ENCODE results near the gene NFASC. TPM values are rescaled to one million over a fixed set of nuclear protein-coding genes. Genes with fewer than 3 reads are reported as not detected.

NFASC gene
- total and polyA plus RNA-seq, 8 donors = 1.1 to 54.2 (median 13.3) TPM

DNA sequence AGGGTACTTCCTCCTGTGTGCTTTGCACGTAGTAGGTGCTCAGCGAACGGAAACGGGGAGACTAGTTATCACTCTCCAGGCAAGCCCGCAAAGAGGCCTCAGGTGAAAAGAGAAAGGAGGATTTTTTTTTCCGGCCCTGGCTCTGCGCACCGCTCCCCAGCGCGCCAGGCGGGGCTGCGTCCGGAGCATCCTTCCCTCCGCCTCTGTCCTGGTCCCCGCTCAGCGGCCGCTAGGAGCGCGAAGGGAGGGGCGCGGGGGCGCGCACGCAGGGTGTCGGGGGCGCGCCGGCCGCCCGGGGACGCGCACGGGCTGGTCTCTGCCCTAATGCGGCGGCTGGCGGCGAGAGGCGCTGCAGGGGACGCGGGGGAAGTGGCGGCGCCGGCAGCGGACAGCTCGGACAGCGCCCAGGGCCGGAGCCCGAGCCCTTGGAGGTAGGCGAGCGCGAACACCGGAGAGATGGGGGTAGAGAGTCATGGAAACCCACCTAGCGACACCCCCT is 42.3 kb upstream of the NFASC start:
- H3K27ac ChIP-seq = peak overlapping the region in 4 of 5 donors; percentile 22 to 85 (median 52)
- 1 to 5% (median 2%) methylated on average over 28 to 53 of the region's 53 CpGs for WGBS, 5 donors
- no peaks in the 10 kb centered on the region for H3K36me3 ChIP-seq
- peak overlapping the region; percentile 47 to 55 (median 50) for H3K4me3 ChIP-seq
- DNase-seq = peak; percentile 48 to 79
- H3K4me1 ChIP-seq = peaks cover 8 to 26% (median 15%) of the 10 kb centered on the region in 4 donors
- TF ChIP-seq, protein P1, sequence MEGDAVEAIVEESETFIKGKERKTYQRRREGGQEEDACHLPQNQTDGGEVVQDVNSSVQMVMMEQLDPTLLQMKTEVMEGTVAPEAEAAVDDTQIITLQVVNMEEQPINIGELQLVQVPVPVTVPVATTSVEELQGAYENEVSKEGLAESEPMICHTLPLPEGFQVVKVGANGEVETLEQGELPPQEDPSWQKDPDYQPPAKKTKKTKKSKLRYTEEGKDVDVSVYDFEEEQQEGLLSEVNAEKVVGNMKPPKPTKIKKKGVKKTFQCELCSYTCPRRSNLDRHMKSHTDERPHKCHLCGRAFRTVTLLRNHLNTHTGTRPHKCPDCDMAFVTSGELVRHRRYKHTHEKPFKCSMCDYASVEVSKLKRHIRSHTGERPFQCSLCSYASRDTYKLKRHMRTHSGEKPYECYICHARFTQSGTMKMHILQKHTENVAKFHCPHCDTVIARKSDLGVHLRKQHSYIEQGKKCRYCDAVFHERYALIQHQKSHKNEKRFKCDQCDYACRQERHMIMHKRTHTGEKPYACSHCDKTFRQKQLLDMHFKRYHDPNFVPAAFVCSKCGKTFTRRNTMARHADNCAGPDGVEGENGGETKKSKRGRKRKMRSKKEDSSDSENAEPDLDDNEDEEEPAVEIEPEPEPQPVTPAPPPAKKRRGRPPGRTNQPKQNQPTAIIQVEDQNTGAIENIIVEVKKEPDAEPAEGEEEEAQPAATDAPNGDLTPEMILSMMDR (IDR thresholded peaks at IDR 0.05) = peak in 1 of 7 experiments; percentile 8
- TF ChIP-seq EP300 (IDR thresholded peaks at IDR 0.05) (no peak), POLR2AphosphoS5 (IDR thresholded peaks at IDR 0.05) (peak in 1 of 3 donors; percentile 21), POLR2A (IDR thresholded peaks at IDR 0.05) (no peak)
- peaks cover 0 to 67% (median 23%) of the 10 kb centered on the region in 3 donors for H3K27me3 ChIP-seq
- no peaks in the 10 kb centered on the region for H3K9me3 ChIP-seq
- intact Hi-C loops (cut with DNase I; ENCODE audit: low total_unique reads) = no loop called here

DNA sequence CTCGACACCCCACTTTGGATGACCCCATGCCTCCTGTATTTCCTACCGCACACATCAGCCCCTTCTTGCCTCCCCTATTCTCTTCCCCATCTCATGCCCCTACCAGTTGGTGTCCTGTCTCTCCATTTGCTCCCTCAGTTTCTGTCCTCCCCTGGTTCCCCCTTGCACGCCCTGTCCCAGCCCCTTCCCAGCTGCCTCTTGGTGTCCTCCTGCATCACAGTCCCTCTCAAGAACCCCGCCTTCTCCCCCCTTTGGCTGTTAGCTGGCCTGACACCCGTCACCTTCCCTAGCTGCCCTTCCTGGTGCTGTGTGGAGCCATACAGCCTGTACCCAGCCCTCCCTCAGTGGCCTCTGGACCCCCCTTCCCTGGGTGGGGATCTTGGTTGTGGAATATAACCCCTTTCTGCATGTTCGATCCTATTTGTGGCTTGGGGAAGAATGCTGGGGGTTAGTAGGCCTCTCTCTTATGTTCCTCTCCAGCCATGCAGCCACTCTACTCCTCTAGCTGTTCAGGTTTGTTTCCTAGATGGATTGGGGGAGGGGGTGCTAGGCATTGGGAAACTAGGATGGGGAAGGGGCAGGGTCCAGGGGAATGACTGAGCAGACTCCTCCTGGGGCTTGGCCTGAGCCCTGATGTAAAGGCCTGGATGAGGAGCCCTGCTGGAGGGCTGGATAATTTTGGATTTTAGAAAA is 41.4 kb upstream of the NFASC start:
- H3K4me3 ChIP-seq = peak overlapping the region; percentile 47 to 55 (median 50)
- peak overlapping the region in 4 of 5 donors; percentile 22 to 85 (median 52) for H3K27ac ChIP-seq
- TF ChIP-seq POLR2A (IDR thresholded peaks at IDR 0.05) (no peak), POLR2AphosphoS5 (IDR thresholded peaks at IDR 0.05) (no peak), EP300 (IDR thresholded peaks at IDR 0.05) (no peak)
- TF ChIP-seq, protein P1 (IDR thresholded peaks at IDR 0.05) = no peak
- WGBS, 5 donors = 25 to 31% (median 31%) methylated on average over 6 of the region's 6 CpGs
- intact Hi-C loops (cut with DNase I; ENCODE audit: low total_unique reads) = no loop called here
- H3K36me3 ChIP-seq = no peaks in the 10 kb centered on the region
- H3K27me3 ChIP-seq = peaks cover 0 to 69% (median 26%) of the 10 kb centered on the region in 3 donors
- no peak for DNase-seq
- no peaks in the 10 kb centered on the region for H3K9me3 ChIP-seq
- H3K4me1 ChIP-seq = peaks cover 8 to 26% (median 15%) of the 10 kb centered on the region in 4 donors

DNA sequence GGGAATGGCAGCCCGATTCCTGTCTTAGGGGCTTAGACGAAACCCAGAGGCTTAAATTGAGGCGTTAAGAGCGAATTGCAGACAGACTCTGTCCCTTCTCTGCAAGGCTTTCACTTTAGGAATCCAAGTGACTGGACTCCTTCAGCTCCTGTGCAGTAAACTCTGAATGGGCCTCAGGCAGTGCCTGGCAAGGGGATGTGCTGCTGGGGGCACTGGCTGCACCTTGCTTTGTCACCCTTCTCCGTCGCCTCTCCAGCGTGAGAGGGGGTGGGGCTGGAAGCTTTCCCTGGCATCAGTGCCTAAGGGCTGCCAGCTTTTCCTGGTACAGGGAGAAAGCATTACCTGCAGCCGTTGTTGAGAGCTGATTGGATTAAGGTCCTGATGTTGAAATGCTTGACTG is 39.9 kb upstream of the NFASC start:
- Histone ChIP-seq H3K27me3 (peaks cover 0 to 71% (median 26%) of the 10 kb centered on the region in 3 donors), H3K27ac (peak overlapping the region in 1 of 5 donors; percentile 85), H3K4me3 (no peak overlapping the region), H3K9me3 (no peaks in the 10 kb centered on the region), H3K4me1 (peaks cover 8 to 26% (median 15%) of the 10 kb centered on the region in 4 donors), H3K36me3 (no peaks in the 10 kb centered on the region)
- no peak for TF ChIP-seq POLR2A (IDR thresholded peaks at IDR 0.05)
- TF ChIP-seq EP300 (IDR thresholded peaks at IDR 0.05) = no peak
- no peak for TF ChIP-seq POLR2AphosphoS5 (IDR thresholded peaks at IDR 0.05)
- TF ChIP-seq, protein P1 (IDR thresholded peaks at IDR 0.05) = no peak
- intact Hi-C loops (cut with DNase I; ENCODE audit: low total_unique reads) = no loop called here
- WGBS, 5 donors = 31 to 54% (median 53%) methylated on average over 8 of the region's 8 CpGs
- DNase-seq = no peak

GRCh38 chr1:204831186-204831585 is 39.5 kb upstream of the NFASC start:
- peak overlapping the region in 1 of 5 donors; percentile 85 for H3K27ac ChIP-seq
- H3K4me1 ChIP-seq = peaks cover 8 to 26% (median 15%) of the 10 kb centered on the region in 4 donors
- TF ChIP-seq, protein P1 (IDR thresholded peaks at IDR 0.05) = no peak
- TF ChIP-seq EP300 (IDR thresholded peaks at IDR 0.05) (no peak), POLR2A (IDR thresholded peaks at IDR 0.05) (no peak), POLR2AphosphoS5 (IDR thresholded peaks at IDR 0.05) (no peak)
- peaks cover 0 to 71% (median 26%) of the 10 kb centered on the region in 3 donors for H3K27me3 ChIP-seq
- H3K36me3 ChIP-seq = no peaks in the 10 kb centered on the region
- H3K4me3 ChIP-seq = no peak overlapping the region
- intact Hi-C loops (cut with DNase I; ENCODE audit: low total_unique reads) = no loop called here
- DNase-seq = no peak
- H3K9me3 ChIP-seq = no peaks in the 10 kb centered on the region
- WGBS, 5 donors = 30 to 59% (median 41%) methylated on average over 3 of the region's 3 CpGs
